Measurements from ENCODE around the gene LRRC15.

LRRC15 gene

GRCh38 chr3:194369522-194370279, at the start of gene LRRC15:
Gene LRRC15 (minus strand): TSS chr3:194369743. CDS start chr3:194361043, 8,700 bp downstream.
- no peak for DNase-seq

GRCh38 chr3:194418671-194419070, 49.1 kb upstream of the LRRC15 start:
- no peak for DNase-seq

GRCh38 chr3:194407423-194407822, 37.9 kb upstream of the LRRC15 start:
- DNase-seq: no peak

DNA sequence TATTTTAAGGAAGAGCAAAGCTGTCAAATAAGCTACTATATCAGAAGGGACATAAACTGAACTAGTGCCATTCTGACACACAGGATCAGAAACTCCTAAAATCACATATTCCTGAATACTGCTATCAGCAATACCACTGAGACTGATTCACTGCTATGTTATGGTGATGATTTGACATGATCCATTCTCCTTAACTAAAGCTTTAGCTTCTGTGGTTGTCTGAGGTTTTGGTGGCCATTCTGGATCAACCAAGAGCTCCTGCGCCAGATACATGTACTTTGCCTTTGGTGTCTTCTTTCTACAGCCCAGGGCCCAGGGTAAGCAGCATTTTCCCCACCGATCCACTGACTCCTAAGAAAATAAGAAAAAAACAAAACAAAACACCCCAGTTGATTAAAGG, 36.2 kb upstream of the LRRC15 start:
- no peak for DNase-seq

DNA sequence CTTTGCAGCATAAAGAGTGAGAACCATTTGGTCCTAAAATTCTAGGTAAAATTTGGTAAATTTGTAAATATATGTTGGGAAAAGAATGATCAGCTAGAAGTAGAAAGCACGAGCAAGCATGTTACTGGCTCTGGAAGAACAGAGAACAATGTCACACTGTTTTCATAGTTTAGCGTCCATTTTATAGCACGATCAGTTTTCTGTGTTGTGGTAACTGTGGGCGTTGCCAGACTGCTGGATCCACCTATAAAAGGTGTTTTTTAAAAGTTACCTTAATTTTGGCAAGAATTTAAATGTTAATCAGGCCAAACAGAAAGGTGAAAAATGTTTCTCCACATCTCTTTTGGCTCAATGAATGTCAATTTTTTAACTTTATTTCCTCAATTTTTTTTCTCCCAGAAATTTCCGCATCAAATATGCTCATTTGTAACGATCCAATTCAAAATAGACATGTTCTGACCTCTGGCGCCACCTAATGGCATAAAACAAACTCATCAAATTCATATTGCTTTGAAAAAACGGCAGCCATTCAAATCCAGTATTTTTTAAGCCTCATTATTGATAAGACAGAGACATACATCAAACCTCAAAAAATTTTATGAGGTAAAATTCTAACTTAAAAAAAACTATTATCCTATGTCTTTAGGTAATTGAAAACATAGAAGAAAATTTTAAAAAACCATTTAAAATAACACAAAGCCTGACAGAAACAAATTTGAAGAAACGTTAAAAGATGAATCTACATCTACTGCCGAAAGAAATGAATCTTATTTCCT, 35.0 kb upstream of the LRRC15 start:
- peak; percentile 21 for DNase-seq

- DNase-seq: no peak
Measured at GRCh38 chr3:194401868-194402329, 32.4 kb upstream of the LRRC15 start.

DNA sequence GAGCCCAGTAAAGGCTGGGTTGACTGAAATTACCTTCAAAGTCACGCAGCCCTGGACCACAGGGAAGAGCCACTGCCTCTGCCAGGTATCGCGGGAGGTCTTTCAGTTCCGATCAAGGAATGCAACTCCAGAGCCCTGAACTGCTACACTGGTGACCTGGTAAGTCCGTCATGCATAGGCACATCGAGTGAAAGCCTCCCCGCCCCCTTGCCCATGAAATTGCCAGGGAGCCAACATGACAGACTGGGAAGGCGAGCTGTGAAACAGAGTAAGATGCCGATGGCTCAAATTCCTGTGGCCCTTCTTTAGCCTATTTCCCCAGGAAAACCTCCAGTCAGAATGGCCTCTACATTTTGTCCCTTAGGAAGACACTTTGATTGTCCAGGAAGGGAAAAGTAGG, 31.8 kb upstream of the LRRC15 start:
- DNase-seq: no peak

DNA sequence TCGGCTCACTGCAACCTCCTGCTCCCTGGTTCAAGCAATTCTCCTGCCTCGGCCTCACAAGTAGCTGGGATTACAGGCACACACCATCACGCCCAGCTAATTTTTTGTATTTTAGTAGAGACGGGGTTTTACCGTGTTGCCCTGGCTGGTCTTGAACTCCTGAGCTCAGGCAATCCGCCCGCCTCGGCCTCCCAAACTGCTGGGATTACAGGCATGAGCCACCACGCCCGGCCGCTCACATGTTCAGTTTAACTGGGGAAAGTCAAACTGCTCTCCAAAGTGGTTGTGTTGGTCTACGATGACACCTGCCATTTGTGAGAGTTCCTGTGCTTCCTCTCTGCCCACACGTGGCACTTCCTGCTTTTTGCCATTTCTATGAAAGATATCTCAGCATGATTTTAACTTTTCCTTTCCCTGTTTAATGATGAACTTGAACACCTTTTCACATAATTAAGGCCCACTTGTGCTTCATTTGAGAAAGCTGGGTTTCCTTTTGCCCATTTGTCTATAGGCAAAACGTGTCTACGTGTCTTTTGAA, 30.4 kb upstream of the LRRC15 start:
- DNase-seq: no peak

- no peak for DNase-seq
Measured at GRCh38 chr3:194399166-194399565, 29.6 kb upstream of the LRRC15 start, which contains the start of gene GP5. Gene GP5 (minus strand): TSS chr3:194399266. CDS start chr3:194398282, 984 bp downstream.

DNA sequence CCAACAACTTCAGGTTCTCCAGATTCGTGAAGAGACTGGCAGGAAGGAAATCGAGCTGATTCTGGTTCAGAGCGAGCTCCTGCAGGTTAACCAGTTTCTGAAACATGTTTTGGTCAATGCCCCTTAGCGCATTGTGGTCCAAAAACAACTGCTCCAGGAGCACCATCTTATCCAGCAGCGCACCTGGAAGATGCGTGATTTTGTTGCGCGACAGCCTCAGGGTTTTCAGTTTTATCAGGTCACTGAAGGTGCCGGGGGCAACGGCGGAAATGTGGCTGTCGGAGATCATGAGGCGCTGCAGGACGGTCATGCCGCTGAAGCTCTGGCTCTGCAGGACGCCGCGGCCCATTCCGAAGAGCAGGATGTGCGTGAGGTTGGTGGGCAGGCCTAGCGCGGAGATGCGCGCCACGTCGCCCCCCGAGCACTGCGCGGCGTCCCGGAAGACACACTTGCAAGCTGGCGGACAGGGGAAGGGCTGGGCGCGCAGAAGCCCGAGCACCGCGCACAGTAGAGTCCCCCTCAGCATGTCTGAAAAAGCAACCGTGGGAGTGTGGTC, 28.3 kb upstream of the LRRC15 start:
- DNase-seq: no peak

- no peak for DNase-seq
Measured at GRCh38 chr3:194396859-194397756, 27.6 kb upstream of the LRRC15 start.

DNA sequence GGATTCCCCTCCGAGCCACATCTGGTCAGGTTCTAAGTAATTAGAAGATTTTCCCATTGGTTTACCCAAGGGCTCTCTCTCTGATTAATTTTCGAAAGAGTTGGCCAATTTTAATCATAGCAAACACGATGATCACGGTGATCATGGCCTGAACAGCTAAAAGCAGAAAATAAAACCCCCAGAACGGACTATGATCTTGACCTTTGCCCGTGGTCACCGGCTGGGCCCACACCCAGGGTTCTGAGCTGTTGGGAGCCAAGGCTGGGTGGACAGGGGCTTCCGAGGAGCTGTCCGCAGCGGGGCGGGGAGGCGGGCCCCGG, 27.0 kb upstream of the LRRC15 start:
- DNase-seq: no peak

DNA sequence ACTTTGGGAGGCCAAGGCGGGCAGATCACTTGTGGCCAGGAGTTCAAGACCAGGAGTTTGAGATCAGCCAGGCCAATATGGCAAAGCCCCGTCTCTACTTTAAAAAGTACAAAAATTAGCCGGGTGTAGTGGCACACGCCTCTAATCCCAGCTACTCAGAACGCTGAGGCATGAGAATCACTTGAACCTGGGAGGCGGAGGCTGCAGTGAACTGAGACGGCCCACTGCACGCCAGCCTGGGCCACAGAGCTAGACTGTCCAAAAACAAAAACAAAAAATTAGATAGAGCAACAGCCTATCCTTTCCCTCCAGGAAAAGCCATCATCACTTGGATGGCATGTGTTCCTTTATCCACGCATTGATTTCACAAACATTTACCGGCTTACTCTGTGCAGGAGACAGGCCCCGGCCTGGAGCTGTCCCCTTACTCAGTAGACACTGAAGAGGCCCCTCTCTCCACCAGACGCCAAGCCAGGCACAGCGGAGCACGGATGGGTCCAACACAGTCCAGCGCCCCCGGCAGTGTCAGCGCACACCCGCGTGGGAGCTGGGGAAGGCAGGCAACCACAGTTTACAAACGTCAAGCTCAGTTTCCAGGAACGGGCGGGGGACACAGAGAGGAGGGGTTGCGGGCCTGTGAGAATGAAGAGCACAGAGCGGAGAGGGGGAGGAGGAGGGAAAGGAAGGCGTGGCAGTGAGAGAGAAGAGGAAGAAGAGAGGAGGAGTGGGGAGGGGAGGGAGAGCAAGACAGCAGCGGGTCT, 26.4 kb upstream of the LRRC15 start:
- peak; percentile 60 for DNase-seq

- no peak for DNase-seq
Measured at GRCh38 chr3:194395212-194395611, 25.7 kb upstream of the LRRC15 start.

GRCh38 chr3:194392576-194392975, 23.0 kb upstream of the LRRC15 start:
- no peak for DNase-seq

DNA sequence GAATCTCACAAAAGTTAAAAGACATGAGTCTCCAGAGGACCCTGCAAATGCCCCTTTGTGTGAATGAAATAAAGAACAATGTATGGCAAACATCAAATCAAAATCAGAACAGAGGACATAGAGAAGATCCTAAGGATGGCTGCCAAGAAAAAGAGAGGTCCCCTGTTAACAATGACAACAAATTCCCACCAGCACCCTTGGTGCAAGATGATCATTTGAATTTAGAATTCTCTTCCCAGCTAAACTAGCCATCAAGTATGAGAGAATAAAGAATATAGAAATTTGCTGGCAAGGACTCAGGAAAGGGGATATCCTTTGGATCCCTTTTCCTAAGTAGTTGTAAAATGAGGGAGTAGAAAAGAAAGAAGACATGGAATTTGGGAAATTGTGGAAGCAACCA, 21.3 kb upstream of the LRRC15 start:
- no peak for DNase-seq

GRCh38 chr3:194389269-194389668, 19.7 kb upstream of the LRRC15 start:
- no peak for DNase-seq

GRCh38 chr3:194387926-194388418, 18.4 kb upstream of the LRRC15 start:
- no peak for DNase-seq

DNA sequence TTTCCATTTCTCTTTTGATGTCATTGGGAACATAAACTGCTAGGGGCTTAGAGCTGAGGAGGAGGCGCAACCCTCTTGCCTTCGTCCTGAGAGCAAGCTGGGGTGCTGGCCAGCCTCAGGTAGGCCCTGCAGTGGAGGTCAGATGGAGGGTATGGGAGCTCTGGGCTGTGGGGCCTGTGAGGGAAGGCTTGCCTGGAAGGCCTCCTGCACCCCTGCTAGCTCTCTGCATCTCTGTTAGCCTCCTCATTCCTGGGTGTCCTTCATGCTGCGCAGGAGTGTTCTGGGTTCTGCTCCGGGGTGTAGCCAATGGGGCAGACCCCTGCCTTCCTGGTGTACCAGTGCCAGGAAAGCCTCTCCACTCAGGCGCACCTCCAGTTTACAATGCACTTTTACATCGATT, 17.7 kb upstream of the LRRC15 start:
- no peak for DNase-seq

- DNase-seq: no peak
Measured at GRCh38 chr3:194386648-194387047, 17.1 kb upstream of the LRRC15 start.

DNA sequence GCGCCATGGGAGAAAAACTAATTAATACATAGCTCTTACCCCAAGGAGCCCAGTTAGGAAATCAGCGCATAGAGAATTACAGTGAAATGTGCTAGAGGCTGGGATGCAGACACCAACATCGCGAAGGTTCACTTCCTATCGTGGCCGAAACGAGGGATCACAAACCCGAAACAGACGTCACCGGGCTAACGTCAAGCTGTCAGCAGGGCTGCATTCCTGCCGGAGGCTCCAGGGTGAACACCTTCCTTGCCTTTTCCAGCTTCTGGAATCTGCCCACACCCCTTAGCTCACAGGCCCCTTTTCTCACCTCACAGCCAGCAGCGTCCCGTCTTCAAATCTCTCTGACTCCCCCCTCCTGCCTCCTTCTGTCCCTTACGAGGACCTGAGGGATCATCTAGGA, 16.5 kb upstream of the LRRC15 start:
- DNase-seq: no peak

- DNase-seq: no peak
Measured at GRCh38 chr3:194384569-194385001, 15.0 kb upstream of the LRRC15 start.
